Measurements from ENCODE around the gene ABCC6. TPM values are rescaled to one million over a fixed set of nuclear protein-coding genes. Genes with fewer than 3 reads are reported as not detected.
"Not testable (repeated sequence)": the region's sequence is repeated elsewhere in the genome, so short reads cannot be mapped to it uniquely, and the experiment has no call there.

ABCC6 gene
- total and polyA plus RNA-seq, 8 donors: 12.4 to 44.0 (median 16.2) TPM

- H3K27ac ChIP-seq; DNase-seq; H3K27me3 ChIP-seq; H3K4me3 ChIP-seq; intact Hi-C loops (cut with DNase I); H3K9me3 ChIP-seq; H3K4me1 ChIP-seq: not testable (repeated sequence)
- ATAC-seq: peak; percentile 39
- H3K36me3 ChIP-seq: peaks cover 0 to 12% of the 10 kb centered on the region in 2 donors
Measured at GRCh38 chr16:16257301-16257923, 34.1 kb upstream of the ABCC6 start.

- peaks cover 0 to 12% of the 10 kb centered on the region in 2 donors for H3K36me3 ChIP-seq
- H3K9me3 ChIP-seq; H3K27ac ChIP-seq; intact Hi-C loops (cut with DNase I); H3K4me1 ChIP-seq; H3K4me3 ChIP-seq; ATAC-seq; H3K27me3 ChIP-seq; DNase-seq: not testable (repeated sequence)
Measured at GRCh38 chr16:16252377-16252776, 29.1 kb upstream of the ABCC6 start.

- H3K36me3 ChIP-seq; DNase-seq; H3K4me1 ChIP-seq; intact Hi-C loops (cut with DNase I); H3K27me3 ChIP-seq; H3K9me3 ChIP-seq; H3K27ac ChIP-seq; H3K4me3 ChIP-seq: not testable (repeated sequence)
- peak; percentile 76 for ATAC-seq
Measured at GRCh38 chr16:16249621-16250330, 26.5 kb upstream of the ABCC6 start.

GRCh38 chr16:16247439-16247838 lies 24.1 kb upstream of the ABCC6 start:
- intact Hi-C loops (cut with DNase I); H3K27me3 ChIP-seq; H3K27ac ChIP-seq; H3K4me3 ChIP-seq; H3K36me3 ChIP-seq; H3K4me1 ChIP-seq; DNase-seq; H3K9me3 ChIP-seq: not testable (repeated sequence)
- ATAC-seq: peak; percentile 8

- H3K4me1 ChIP-seq; H3K27ac ChIP-seq; intact Hi-C loops (cut with DNase I); H3K4me3 ChIP-seq; H3K36me3 ChIP-seq; H3K27me3 ChIP-seq; H3K9me3 ChIP-seq; DNase-seq: not testable (repeated sequence)
- ATAC-seq: peak; percentile 16
Measured at GRCh38 chr16:16246578-16247262, 23.4 kb upstream of the ABCC6 start.

GRCh38 chr16:16243886-16244285 lies 20.6 kb upstream of the ABCC6 start:
- intact Hi-C loops (cut with DNase I); H3K4me3 ChIP-seq; H3K4me1 ChIP-seq; H3K27ac ChIP-seq; H3K27me3 ChIP-seq; DNase-seq; H3K36me3 ChIP-seq; H3K9me3 ChIP-seq; ATAC-seq: not testable (repeated sequence)

GRCh38 chr16:16240667-16241066 lies 17.4 kb upstream of the ABCC6 start:
- H3K36me3 ChIP-seq; H3K4me3 ChIP-seq; DNase-seq; H3K27ac ChIP-seq; intact Hi-C loops (cut with DNase I); H3K4me1 ChIP-seq; ATAC-seq; H3K27me3 ChIP-seq; H3K9me3 ChIP-seq: not testable (repeated sequence)

GRCh38 chr16:16237738-16238137 lies 14.4 kb upstream of the ABCC6 start:
- H3K4me3 ChIP-seq; H3K4me1 ChIP-seq; intact Hi-C loops (cut with DNase I); H3K9me3 ChIP-seq; H3K36me3 ChIP-seq; DNase-seq; ATAC-seq; H3K27ac ChIP-seq; H3K27me3 ChIP-seq: not testable (repeated sequence)

GRCh38 chr16:16237071-16237470 lies 13.8 kb upstream of the ABCC6 start:
- ATAC-seq: not testable (repeated sequence)

GRCh38 chr16:16232692-16233061 lies 9.4 kb upstream of the ABCC6 start:
- DNase-seq; H3K9me3 ChIP-seq; H3K36me3 ChIP-seq; H3K4me1 ChIP-seq; H3K27ac ChIP-seq; intact Hi-C loops (cut with DNase I); H3K27me3 ChIP-seq: not testable (repeated sequence)
- peak; percentile 55 for ATAC-seq
- peak overlapping the region in 1 of 2 donors; percentile 26 for H3K4me3 ChIP-seq

More at GRCh38 chr16:16237071-16237470, 13.8 kb upstream of the ABCC6 start:
- H3K9me3 ChIP-seq; H3K4me1 ChIP-seq; H3K4me3 ChIP-seq; H3K27me3 ChIP-seq; DNase-seq; H3K36me3 ChIP-seq; H3K27ac ChIP-seq; intact Hi-C loops (cut with DNase I): not testable (repeated sequence)

GRCh38 chr16:16223662-16224241 lies 458 bp upstream of the ABCC6 start:
- H3K27me3 ChIP-seq; H3K36me3 ChIP-seq; H3K27ac ChIP-seq; DNase-seq; H3K4me1 ChIP-seq; intact Hi-C loops (cut with DNase I); H3K9me3 ChIP-seq: not testable (repeated sequence)
- peak; percentile 39 for ATAC-seq
- H3K4me3 ChIP-seq: peak overlapping the region; percentile 11 to 28

GRCh38 chr16:16221382-16221781 lies 1.9 kb downstream of the ABCC6 start:
- H3K4me1 ChIP-seq; H3K27me3 ChIP-seq; H3K9me3 ChIP-seq; intact Hi-C loops (cut with DNase I); H3K4me3 ChIP-seq; DNase-seq; H3K36me3 ChIP-seq; ATAC-seq; H3K27ac ChIP-seq: not testable (repeated sequence)

- DNase-seq; H3K27ac ChIP-seq; H3K36me3 ChIP-seq; H3K27me3 ChIP-seq; H3K9me3 ChIP-seq; intact Hi-C loops (cut with DNase I); ATAC-seq; H3K4me1 ChIP-seq; H3K4me3 ChIP-seq: not testable (repeated sequence)
Measured at GRCh38 chr16:16220449-16220848, 2.8 kb downstream of the ABCC6 start.

Measured in left lung (tissue), 10 donors.